Hepatocyte (in vitro differentiated cells): Measurements from ENCODE around the gene CGB5. TPM values are rescaled to one million over a fixed set of nuclear protein-coding genes. Genes with fewer than 3 reads are reported as not detected.
A peak's percentile ranks its signal among the peaks of the same experiment; 100 is the strongest.
"Not testable (repeated sequence)": the region's sequence is repeated elsewhere in the genome, so short reads cannot be mapped to it uniquely, and the experiment has no call there.

ENCODE experiments used
- DNase-seq: peaks from one replicate; pipeline ENCODE4 v3.0.0-alpha.2; 2016; ENCODE audit warnings: low spot score
- H2AFZ ChIP-seq: fragments of 200-600 bp; sonication (generic); 2 replicates; pipeline ENCODE4 v1.6.0; 2016; ENCODE audit warnings: antibody characterized with exemption, mild to moderate bottlenecking
- H3K27ac ChIP-seq: fragments of 200-600 bp; sonication (generic); 2 replicates; pipeline ENCODE4 v1.5.1; 2016; ENCODE audit warnings: mild to moderate bottlenecking
- H3K27me3 ChIP-seq: fragments of 200-600 bp; sonication (generic); 2 replicates; pipeline ENCODE4 v1.6.1; 2016
- H3K36me3 ChIP-seq: fragments of 200-600 bp; sonication (generic); replicated peaks from 2 replicates; pipeline ENCODE4 v1.5.1; 2016; ENCODE audit warnings: low read depth; ENCODE audit not compliant: insufficient read depth
- H3K4me1 ChIP-seq: fragments of 200-600 bp; sonication (generic); 2 replicates; pipeline ENCODE4 v1.5.1; 2016; ENCODE audit warnings: mild to moderate bottlenecking, moderate library complexity; ENCODE audit not compliant: insufficient read depth
- H3K4me2 ChIP-seq: fragments of 200-600 bp; sonication (generic); 2 replicates; pipeline ENCODE4 v1.6.0; 2016
- H3K4me3 ChIP-seq: fragments of 200-600 bp; sonication (generic); 2 replicates; pipeline ENCODE4 v1.5.1; 2016; ENCODE audit warnings: mild to moderate bottlenecking
- H3K79me2 ChIP-seq: fragments of 200-600 bp; sonication (generic); 2 replicates; pipeline ENCODE4 v1.6.0; 2017; ENCODE audit warnings: mild to moderate bottlenecking
- H3K9me2 ChIP-seq: fragments of 200-600 bp; sonication (generic); replicated peaks from 2 replicates; pipeline ENCODE4 v1.6.0; 2017; ENCODE audit warnings: mild to moderate bottlenecking; ENCODE audit not compliant: insufficient read depth
- H3K9me3 ChIP-seq: fragments of 200-600 bp; sonication (generic); 2 replicates; pipeline ENCODE4 v1.5.1; 2016; ENCODE audit warnings: low read depth, mild to moderate bottlenecking
- H4K20me1 ChIP-seq: fragments of 200-600 bp; sonication (generic); 2 replicates; pipeline ENCODE4 v1.6.0; 2016; ENCODE audit warnings: mild to moderate bottlenecking; ENCODE audit not compliant: insufficient read depth, poor library complexity, severe bottlenecking
- CTCF ChIP-seq: fragments of 200-600 bp; sonication (generic); IDR thresholded peaks from 2 replicates; pipeline ENCODE4 v1.5.1; 2016; ENCODE audit warnings: antibody characterized with exemption, mild to moderate bottlenecking; ENCODE audit not compliant: poor library complexity
- EZH2 ChIP-seq: fragments of 200-600 bp; sonication (generic); IDR thresholded peaks from 2 replicates; pipeline ENCODE4 v1.6.1; 2016; ENCODE audit warnings: antibody characterized with exemption, mild to moderate bottlenecking, borderline replicate concordance
- EZH2phosphoT487 ChIP-seq: fragments of 200-600 bp; sonication (generic); IDR thresholded peaks from one replicate; pipeline ENCODE4 v1.6.1; 2018; ENCODE audit warnings: antibody characterized with exemption, mild to moderate bottlenecking, low read depth, moderate library complexity; ENCODE audit not compliant: unreplicated experiment, severe bottlenecking
- WGBS: methylation state at CpG from one replicate; pipeline ENCODE4 v1.1.6; 2016; ENCODE audit warnings: low lambda C conversion rate; ENCODE audit errors: missing lambda C conversion rate; 5-methylcytosine and 5-hydroxymethylcytosine counted together
- polyA plus RNA-seq: library from polyadenylated mRNA; unstranded; fragments of >200 nt; fragmentation: Nextera tagmentation; extraction: Ambion mirVana; gene quantifications from 2 replicates; pipeline ENCODE4 v1.2.1, GENCODE V29; 2016
- total RNA-seq: library from RNA; depleted of rRNA; stranded (reverse); fragments of >200 nt; gene quantifications from 2 replicates; pipeline ENCODE4 v1.2.3, GENCODE V29; 2014

Gene CGB5
- total RNA-seq (1.5 and 1.9 TPM in 2 replicates), polyA plus RNA-seq (0.22 and 1.2 TPM in 2 replicates)

- H3K27ac ChIP-seq: not testable (repeated sequence)
Observed at GRCh38 chr19:49043548-49043947, at the start of gene CGB5. Gene CGB5, plus strand, starts transcription at chr19:49043848. Its CDS starts 362 bp downstream, at chr19:49044210.

GRCh38 chr19:48994035-48994386 is 49.6 kb upstream of the CGB5 start:
- peak overlapping the region; percentile 27 for H3K4me3 ChIP-seq
- H3K27me3 ChIP-seq: no peaks in the 10 kb centered on the region
- no peaks in the 10 kb centered on the region for H3K36me3 ChIP-seq
- H3K4me2 ChIP-seq: peak overlapping the region; percentile 92
- no peaks in the 10 kb centered on the region for H3K9me3 ChIP-seq
- H4K20me1 ChIP-seq: peaks cover 4% of the 10 kb centered on the region
- H3K9me2 ChIP-seq: no peaks in the 10 kb centered on the region
- peaks cover 72% of the 10 kb centered on the region for H3K79me2 ChIP-seq
- H3K4me1 ChIP-seq: peaks cover 18% of the 10 kb centered on the region
- peak overlapping the region; percentile 72 for H3K27ac ChIP-seq
- DNase-seq: no peak
- peak overlapping the region; percentile 17 for H2AFZ ChIP-seq
- TF ChIP-seq CTCF: no peak
- TF ChIP-seq EZH2: no peak
- TF ChIP-seq EZH2phosphoT487: no peak
- 6% methylated on average over 11 of the region's 13 CpGs for WGBS

More at GRCh38 chr19:49043548-49043947, at the start of gene CGB5:
- H3K4me1 ChIP-seq, H4K20me1 ChIP-seq, H3K36me3 ChIP-seq, DNase-seq, H2AFZ ChIP-seq, H3K79me2 ChIP-seq, H3K9me3 ChIP-seq, H3K4me2 ChIP-seq, H3K27me3 ChIP-seq, H3K9me2 ChIP-seq, H3K4me3 ChIP-seq: not testable (repeated sequence)
- 78% methylated on average over 13 of the region's 15 CpGs for WGBS

GRCh38 chr19:48997972-48998371 is 45.7 kb upstream of the CGB5 start:
- peaks cover 7% of the 10 kb centered on the region for H3K4me1 ChIP-seq
- 70% methylated on average over 5 of the region's 5 CpGs for WGBS
- TF ChIP-seq EZH2 (no peak), EZH2phosphoT487 (no peak), CTCF (peak; percentile 32)
- no peaks in the 10 kb centered on the region for H3K9me3 ChIP-seq
- H2AFZ ChIP-seq: no peak overlapping the region
- H4K20me1 ChIP-seq: no peaks in the 10 kb centered on the region
- DNase-seq: peak; percentile 74
- H3K27ac ChIP-seq: no peak overlapping the region
- no peaks in the 10 kb centered on the region for H3K9me2 ChIP-seq
- H3K4me3 ChIP-seq: no peak overlapping the region
- H3K4me2 ChIP-seq: no peak overlapping the region
- H3K79me2 ChIP-seq: peaks cover 43% of the 10 kb centered on the region
- H3K27me3 ChIP-seq: no peaks in the 10 kb centered on the region
- no peaks in the 10 kb centered on the region for H3K36me3 ChIP-seq

- Histone ChIP-seq H3K4me2 (no peak overlapping the region), H4K20me1 (no peaks in the 10 kb centered on the region), H2AFZ (no peak overlapping the region), H3K9me3 (no peaks in the 10 kb centered on the region), H3K4me1 (peaks cover 2% of the 10 kb centered on the region), H3K27me3 (no peaks in the 10 kb centered on the region), H3K9me2 (no peaks in the 10 kb centered on the region), H3K79me2 (peaks cover 36% of the 10 kb centered on the region), H3K4me3 (no peak overlapping the region), H3K36me3 (no peaks in the 10 kb centered on the region), H3K27ac (no peak overlapping the region)
- TF ChIP-seq EZH2phosphoT487 (no peak), CTCF (peak; percentile 58)
- peak; percentile 79 for DNase-seq
- WGBS: 60% methylated on average over 16 of the region's 16 CpGs
Observed at GRCh38 chr19:48999481-49000325, 43.9 kb upstream of the CGB5 start.
